Astrocyte of the cerebellum (primary cell): Measurements from ENCODE around the gene MSH5.
"Not testable (repeated sequence)": the region's sequence is repeated elsewhere in the genome, so short reads cannot be mapped to it uniquely, and the experiment has no call there.

Experiments
- DNase-seq: peaks from one replicate; pipeline ENCODE4 v3.0.0-alpha.2; 2011; ENCODE audit warnings: low read depth
- H3K4me3 ChIP-seq: 2 replicates; pipeline ENCODE4 v1.5.1; 2011; ENCODE audit warnings: mild to moderate bottlenecking, low read depth, low read length, moderate library complexity
- CTCF ChIP-seq: IDR thresholded peaks from 2 replicates; pipeline ENCODE4 v1.5.1; 2012; ENCODE audit warnings: low read length, low read depth, moderate library complexity, mild to moderate bottlenecking; ENCODE audit errors: missing control alignments
- in situ Hi-C: cut with HindIII; loops from 2 replicates; pipeline ENCODE4 v1.10.0; 2017; ENCODE audit warnings: low sequenced_read_pairs

The MSH5 gene

GRCh38 chr6:31782126-31782855, 42.5 kb downstream of the MSH5 start:
- no peak for DNase-seq
- in situ Hi-C loops: no loop called here
- no peak for TF ChIP-seq CTCF
- H3K4me3 ChIP-seq: no peak overlapping the region

GRCh38 chr6:31784098-31784925, 44.5 kb downstream of the MSH5 start:
- H3K4me3 ChIP-seq: no peak overlapping the region
- no peak for TF ChIP-seq CTCF
- no peak for DNase-seq
- in situ Hi-C loops: no loop called here

- DNase-seq: no peak
- no peak for TF ChIP-seq CTCF
- in situ Hi-C loops: no loop called here
- H3K4me3 ChIP-seq: no peak overlapping the region
Measured at GRCh38 chr6:31785475-31785874, 45.7 kb downstream of the MSH5 start.

GRCh38 chr6:31791324-31792089, 51.7 kb downstream of the MSH5 start:
- TF ChIP-seq CTCF: peak; percentile 79
- DNase-seq: no peak
- H3K4me3 ChIP-seq: no peak overlapping the region
- in situ Hi-C loops: no loop called here

- no peak for DNase-seq
- TF ChIP-seq CTCF: no peak
- no peak overlapping the region for H3K4me3 ChIP-seq
- in situ Hi-C loops: no loop called here
Measured at GRCh38 chr6:31792090-31792374, 52.2 kb downstream of the MSH5 start.

- DNase-seq: no peak
- no peak overlapping the region for H3K4me3 ChIP-seq
- in situ Hi-C loops: no loop called here
- no peak for TF ChIP-seq CTCF
Measured at GRCh38 chr6:31792761-31793171, 53.0 kb downstream of the MSH5 start.

GRCh38 chr6:31793927-31794245, 54.1 kb downstream of the MSH5 start:
- DNase-seq, in situ Hi-C loops: not testable (repeated sequence)
- peak overlapping the region; percentile 91 for H3K4me3 ChIP-seq
